Gastroesophageal sphincter (tissue), 3 donors: Measurements from ENCODE around the gene FAM163B.

ENCODE experiments used
- CTCF ChIP-seq, 4 experiments: fragments of 200-600 bp in 2 of 4; fragments of 450-650 bp in 2 of 4; sonication (generic) in 1 of 4; IDR thresholded peaks; one replicate each; pipeline ENCODE4 v1.5.1; 2017 to 2019; ENCODE audit warnings: antibody characterized with exemption in 4 of 4, mild to moderate bottlenecking in 2 of 4, moderate library complexity in 2 of 4
- EP300 ChIP-seq: sonication (generic); formaldehyde crosslinking; IDR thresholded peaks from one replicate; pipeline ENCODE4 v1.6.1; 2017; ENCODE audit warnings: antibody characterized with exemption, mild to moderate bottlenecking
- POLR2A ChIP-seq, 2 donors: fragments of 450-650 bp; IDR thresholded peaks; one replicate each; pipeline ENCODE4 v1.6.1; 2017; ENCODE audit warnings: antibody characterized with exemption in 2 of 2, mild to moderate bottlenecking in 2 of 2, moderate library complexity in 1 of 2
- POLR2AphosphoS5 ChIP-seq: sonication (generic); formaldehyde crosslinking; IDR thresholded peaks from one replicate; pipeline ENCODE4 v1.6.1; 2017; ENCODE audit warnings: antibody characterized with exemption

GRCh38 chr9:133583111-133583510 is 26.1 kb downstream of the FAM163B start:
- TF ChIP-seq EP300 = no peak
- no peak for TF ChIP-seq CTCF (IDR thresholded peaks at IDR 0.05)
- no peak for TF ChIP-seq POLR2AphosphoS5
- no peak for TF ChIP-seq POLR2A (IDR thresholded peaks at IDR 0.05)
